MM.1S (cell line): ENCODE results near the gene COMT.
A peak's percentile ranks its signal among the peaks of the same experiment; 100 is the strongest.

Source experiments
- DNase-seq: peaks from one replicate; pipeline ENCODE4 v3.0.0-alpha.2; 2015
- H2AFZ ChIP-seq: fragments of 300-600 bp; sonication (generic); 2 replicates; pipeline ENCODE4 v1.6.0; 2016; ENCODE audit warnings: antibody characterized with exemption, low read length
- H3F3A ChIP-seq: fragments of 300-600 bp; sonication (generic); 2 replicates; pipeline ENCODE4 v1.6.1; 2016; ENCODE audit warnings: mild to moderate bottlenecking, antibody characterized with exemption, low read length, moderate library complexity, mixed read lengths; ENCODE audit not compliant: insufficient read depth
- H3K27ac ChIP-seq: fragments of 300-600 bp; sonication (generic); 2 replicates; pipeline ENCODE4 v1.5.1; 2016; ENCODE audit warnings: mild to moderate bottlenecking, low read length
- H3K27me3 ChIP-seq: fragments of 300-600 bp; sonication (generic); replicated peaks from 2 replicates; pipeline ENCODE4 v1.6.0; 2016; ENCODE audit warnings: low read length; ENCODE audit not compliant: insufficient read depth
- H3K36me3 ChIP-seq: fragments of 300-600 bp; sonication (generic); replicated peaks from 2 replicates; pipeline ENCODE4 v1.6.1; 2016; ENCODE audit warnings: mild to moderate bottlenecking, low read length, mixed read lengths; ENCODE audit not compliant: insufficient read depth
- H3K4me1 ChIP-seq: fragments of 300-600 bp; sonication (generic); 2 replicates; pipeline ENCODE4 v1.6.1; 2016; ENCODE audit warnings: low read length, mixed read lengths
- H3K4me2 ChIP-seq: fragments of 300-600 bp; sonication (generic); 2 replicates; pipeline ENCODE4 v1.6.0; 2016; ENCODE audit warnings: low read depth, low read length
- H3K4me3 ChIP-seq: fragments of 300-600 bp; sonication (generic); 2 replicates; pipeline ENCODE4 v1.5.1; 2016; ENCODE audit warnings: low read length, mixed read lengths
- H3K79me2 ChIP-seq: fragments of 300-600 bp; sonication (generic); 2 replicates; pipeline ENCODE4 v1.6.1; 2016; ENCODE audit warnings: mixed run types, low read length, mixed read lengths
- H3K9ac ChIP-seq: fragments of 300-600 bp; sonication (generic); 2 replicates; pipeline ENCODE4 v1.6.1; 2016; ENCODE audit warnings: low read length, mixed read lengths
- H3K9me2 ChIP-seq: fragments of 300-600 bp; sonication (generic); replicated peaks from 2 replicates; pipeline ENCODE4 v1.6.1; 2016; ENCODE audit warnings: mild to moderate bottlenecking, low read length, mixed read lengths; ENCODE audit not compliant: insufficient read depth
- H3K9me3 ChIP-seq: fragments of 300-600 bp; sonication (generic); replicated peaks from 2 replicates; pipeline ENCODE4 v1.6.1; 2016; ENCODE audit warnings: mild to moderate bottlenecking, low read length, mixed read lengths; ENCODE audit not compliant: insufficient read depth
- H4K20me1 ChIP-seq: fragments of 300-600 bp; sonication (generic); 2 replicates; pipeline ENCODE4 v1.6.1; 2016; ENCODE audit warnings: mild to moderate bottlenecking, low read length, moderate library complexity, mixed read lengths; ENCODE audit not compliant: insufficient read depth
- EZH2 ChIP-seq: fragments of 300-600 bp; sonication (generic); optimal IDR thresholded peaks from 2 replicates; pipeline ENCODE3; 2017; ENCODE audit warnings: low read depth, mild to moderate bottlenecking, antibody characterized with exemption, low read length, mixed read lengths
- EZH2phosphoT487 ChIP-seq: fragments of 300-600 bp; sonication (generic); IDR thresholded peaks from 2 replicates; pipeline ENCODE4 v1.6.1; 2018; ENCODE audit warnings: antibody characterized with exemption, low read length
- TF ChIP-seq, protein P1 (sequence below): fragments of 300-600 bp; sonication (generic); IDR thresholded peaks from 2 replicates; pipeline ENCODE4 v1.5.1; 2016; ENCODE audit warnings: antibody characterized with exemption, low read length, mixed read lengths

The COMT gene

DNA sequence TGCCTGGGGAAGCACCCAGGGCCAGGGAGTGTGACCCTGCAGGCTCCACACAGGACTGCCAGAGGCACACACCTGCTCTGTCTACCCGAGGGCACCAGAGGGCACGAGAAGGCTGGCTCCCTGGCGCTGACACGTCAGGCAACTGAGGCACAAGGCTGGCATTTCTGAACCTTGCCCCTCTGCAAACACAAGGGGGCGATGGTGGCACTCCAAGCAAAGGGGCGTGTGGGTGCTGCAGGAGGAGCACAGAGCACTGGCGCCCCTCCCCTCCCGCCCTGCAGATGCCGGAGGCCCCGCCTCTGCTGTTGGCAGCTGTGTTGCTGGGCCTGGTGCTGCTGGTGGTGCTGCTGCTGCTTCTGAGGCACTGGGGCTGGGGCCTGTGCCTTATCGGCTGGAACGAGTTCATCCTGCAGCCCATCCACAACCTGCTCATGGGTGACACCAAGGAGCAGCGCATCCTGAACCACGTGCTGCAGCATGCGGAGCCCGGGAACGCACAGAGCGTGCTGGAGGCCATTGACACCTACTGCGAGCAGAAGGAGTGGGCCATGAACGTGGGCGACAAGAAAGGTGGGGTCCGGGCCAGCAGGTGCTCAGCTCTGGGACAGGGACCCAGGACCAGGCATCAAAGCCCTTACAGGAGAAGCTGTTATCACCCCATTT lies 20.8 kb downstream of the COMT start:
- no peaks in the 10 kb centered on the region for H3F3A ChIP-seq
- H3K27me3 ChIP-seq, result no peaks in the 10 kb centered on the region
- H3K9ac ChIP-seq, result no peak overlapping the region
- no peak overlapping the region for H3K27ac ChIP-seq
- H3K4me2 ChIP-seq, result no peak overlapping the region
- no peaks in the 10 kb centered on the region for H3K9me3 ChIP-seq
- TF ChIP-seq, protein P1, sequence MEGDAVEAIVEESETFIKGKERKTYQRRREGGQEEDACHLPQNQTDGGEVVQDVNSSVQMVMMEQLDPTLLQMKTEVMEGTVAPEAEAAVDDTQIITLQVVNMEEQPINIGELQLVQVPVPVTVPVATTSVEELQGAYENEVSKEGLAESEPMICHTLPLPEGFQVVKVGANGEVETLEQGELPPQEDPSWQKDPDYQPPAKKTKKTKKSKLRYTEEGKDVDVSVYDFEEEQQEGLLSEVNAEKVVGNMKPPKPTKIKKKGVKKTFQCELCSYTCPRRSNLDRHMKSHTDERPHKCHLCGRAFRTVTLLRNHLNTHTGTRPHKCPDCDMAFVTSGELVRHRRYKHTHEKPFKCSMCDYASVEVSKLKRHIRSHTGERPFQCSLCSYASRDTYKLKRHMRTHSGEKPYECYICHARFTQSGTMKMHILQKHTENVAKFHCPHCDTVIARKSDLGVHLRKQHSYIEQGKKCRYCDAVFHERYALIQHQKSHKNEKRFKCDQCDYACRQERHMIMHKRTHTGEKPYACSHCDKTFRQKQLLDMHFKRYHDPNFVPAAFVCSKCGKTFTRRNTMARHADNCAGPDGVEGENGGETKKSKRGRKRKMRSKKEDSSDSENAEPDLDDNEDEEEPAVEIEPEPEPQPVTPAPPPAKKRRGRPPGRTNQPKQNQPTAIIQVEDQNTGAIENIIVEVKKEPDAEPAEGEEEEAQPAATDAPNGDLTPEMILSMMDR, result peak; percentile 68
- no peak for TF ChIP-seq EZH2phosphoT487
- H3K4me1 ChIP-seq, result peaks cover 3% of the 10 kb centered on the region; the same call in 1 of the 2 replicates
- no peaks in the 10 kb centered on the region for H3K79me2 ChIP-seq
- H3K4me3 ChIP-seq, result no peak overlapping the region
- no peak overlapping the region for H2AFZ ChIP-seq
- DNase-seq, result peak; percentile 87
- H3K36me3 ChIP-seq, result no peaks in the 10 kb centered on the region
- no peaks in the 10 kb centered on the region for H4K20me1 ChIP-seq
- H3K9me2 ChIP-seq, result no peaks in the 10 kb centered on the region

DNA sequence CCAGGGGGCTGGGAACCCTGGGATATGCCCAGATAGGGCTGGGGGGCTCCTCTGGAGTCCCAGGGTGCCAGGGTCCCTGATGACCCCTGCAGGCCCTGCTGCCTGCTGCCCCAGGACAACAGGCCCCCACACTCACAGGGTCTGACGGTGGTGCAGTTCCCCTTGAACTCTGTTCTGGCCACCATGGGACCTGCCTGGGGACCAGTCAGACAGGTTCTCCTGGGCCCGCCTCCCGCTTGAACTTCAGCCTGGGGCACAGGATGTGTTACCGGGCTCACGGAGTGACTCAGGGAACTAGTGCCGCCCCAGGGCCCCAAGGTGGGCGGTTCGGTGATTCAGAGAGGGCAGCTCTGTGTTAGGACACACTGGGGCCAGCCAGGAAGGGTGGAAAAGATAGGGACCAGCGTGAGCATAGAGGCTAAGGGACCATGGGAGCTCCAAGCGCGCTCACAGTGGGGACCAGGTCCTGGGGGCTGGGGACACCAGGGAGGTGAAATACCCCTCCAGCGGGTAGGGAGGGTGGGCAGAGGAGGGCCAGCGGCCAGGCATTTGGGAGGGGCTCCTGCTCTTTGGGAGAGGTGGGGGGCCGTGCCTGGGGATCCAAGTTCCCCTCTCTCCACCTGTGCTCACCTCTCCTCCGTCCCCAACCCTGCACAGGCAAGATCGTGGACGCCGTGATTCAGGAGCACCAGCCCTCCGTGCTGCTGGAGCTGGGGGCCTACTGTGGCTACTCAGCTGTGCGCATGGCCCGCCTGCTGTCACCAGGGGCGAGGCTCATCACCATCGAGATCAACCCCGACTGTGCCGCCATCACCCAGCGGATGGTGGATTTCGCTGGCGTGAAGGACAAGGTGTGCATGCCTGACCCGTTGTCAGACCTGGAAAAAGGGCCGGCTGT lies 21.6 kb downstream of the COMT start:
- TF ChIP-seq EZH2 (no peak), EZH2phosphoT487 (no peak)
- Histone ChIP-seq H4K20me1 (no peaks in the 10 kb centered on the region), H3K27ac (no peak overlapping the region), H3K79me2 (no peaks in the 10 kb centered on the region), H3F3A (no peaks in the 10 kb centered on the region), H3K9ac (no peak overlapping the region), H3K4me2 (no peak overlapping the region), H3K36me3 (no peaks in the 10 kb centered on the region), H3K9me3 (no peaks in the 10 kb centered on the region), H3K9me2 (no peaks in the 10 kb centered on the region), H2AFZ (no peak overlapping the region), H3K4me3 (no peak overlapping the region), H3K27me3 (no peaks in the 10 kb centered on the region), H3K4me1 (peaks cover 3% of the 10 kb centered on the region; the same call in 1 of the 2 replicates)
- DNase-seq, result no peak

DNA sequence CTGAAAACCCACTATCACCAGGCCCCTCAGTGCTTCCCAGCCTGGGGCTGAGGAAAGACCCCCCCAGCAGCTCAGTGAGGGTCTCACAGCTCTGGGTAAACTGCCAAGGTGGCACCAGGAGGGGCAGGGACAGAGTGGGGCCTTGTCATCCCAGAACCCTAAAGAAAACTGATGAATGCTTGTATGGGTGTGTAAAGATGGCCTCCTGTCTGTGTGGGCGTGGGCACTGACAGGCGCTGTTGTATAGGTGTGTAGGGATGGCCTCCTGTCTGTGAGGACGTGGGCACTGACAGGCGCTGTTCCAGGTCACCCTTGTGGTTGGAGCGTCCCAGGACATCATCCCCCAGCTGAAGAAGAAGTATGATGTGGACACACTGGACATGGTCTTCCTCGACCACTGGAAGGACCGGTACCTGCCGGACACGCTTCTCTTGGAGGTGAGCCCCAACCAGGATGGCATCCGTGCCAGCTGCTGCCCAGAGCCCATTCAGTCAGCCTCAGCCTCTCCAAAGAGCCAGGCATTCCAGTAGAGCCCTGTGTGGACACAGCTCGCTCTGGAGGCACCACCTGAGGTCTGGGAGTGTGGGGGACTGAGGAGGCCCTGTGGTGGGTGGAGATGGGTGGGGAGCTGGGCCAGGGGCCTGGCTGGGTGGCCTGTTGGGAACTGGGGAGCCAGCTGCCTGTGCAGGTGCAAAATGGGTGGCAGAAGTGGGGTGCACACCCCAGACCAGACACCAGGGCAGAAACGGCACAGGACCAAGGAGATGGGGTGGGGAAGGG lies 22.5 kb downstream of the COMT start:
- no peaks in the 10 kb centered on the region for H3K36me3 ChIP-seq
- no peaks in the 10 kb centered on the region for H3F3A ChIP-seq

More for the DNA sequence above, 22.5 kb downstream of the COMT start:
- no peak overlapping the region for H2AFZ ChIP-seq
- H3K4me2 ChIP-seq, result no peak overlapping the region
- H3K9me3 ChIP-seq, result no peaks in the 10 kb centered on the region
- H4K20me1 ChIP-seq, result no peaks in the 10 kb centered on the region
- H3K9ac ChIP-seq, result no peak overlapping the region
- H3K9me2 ChIP-seq, result no peaks in the 10 kb centered on the region
- no peak overlapping the region for H3K27ac ChIP-seq
- H3K27me3 ChIP-seq, result no peaks in the 10 kb centered on the region
- TF ChIP-seq, protein P1, result no peak
- no peak for TF ChIP-seq EZH2
- TF ChIP-seq EZH2phosphoT487, result no peak
- H3K79me2 ChIP-seq, result no peaks in the 10 kb centered on the region
- no peak overlapping the region for H3K4me3 ChIP-seq
- peaks cover 3% of the 10 kb centered on the region; the same call in 1 of the 2 replicates for H3K4me1 ChIP-seq
- DNase-seq, result no peak
